ENCODE data around the gene TMEM52. TPM values are rescaled to one million over a fixed set of nuclear protein-coding genes. Genes with fewer than 3 reads are reported as not detected.

The TMEM52 gene
- total RNA-seq, 2 donors from 2014 or later = 6.0 to 6.3 TPM

- no peaks in the 10 kb centered on the region for H3K4me1 ChIP-seq (ENCODE audit: control insufficient read depth, insufficient read depth, low read length)
- H3K4me1 Mint-ChIP-seq = no peaks in the 10 kb centered on the region
- WGBS, 2 experiments (ENCODE audit: insufficient coverage in 1 of 2, insufficient read length in 1 of 2) = 79 to 86% methylated on average over 2 to 5 of the region's 5 CpGs
- TF ChIP-seq, protein P1, sequence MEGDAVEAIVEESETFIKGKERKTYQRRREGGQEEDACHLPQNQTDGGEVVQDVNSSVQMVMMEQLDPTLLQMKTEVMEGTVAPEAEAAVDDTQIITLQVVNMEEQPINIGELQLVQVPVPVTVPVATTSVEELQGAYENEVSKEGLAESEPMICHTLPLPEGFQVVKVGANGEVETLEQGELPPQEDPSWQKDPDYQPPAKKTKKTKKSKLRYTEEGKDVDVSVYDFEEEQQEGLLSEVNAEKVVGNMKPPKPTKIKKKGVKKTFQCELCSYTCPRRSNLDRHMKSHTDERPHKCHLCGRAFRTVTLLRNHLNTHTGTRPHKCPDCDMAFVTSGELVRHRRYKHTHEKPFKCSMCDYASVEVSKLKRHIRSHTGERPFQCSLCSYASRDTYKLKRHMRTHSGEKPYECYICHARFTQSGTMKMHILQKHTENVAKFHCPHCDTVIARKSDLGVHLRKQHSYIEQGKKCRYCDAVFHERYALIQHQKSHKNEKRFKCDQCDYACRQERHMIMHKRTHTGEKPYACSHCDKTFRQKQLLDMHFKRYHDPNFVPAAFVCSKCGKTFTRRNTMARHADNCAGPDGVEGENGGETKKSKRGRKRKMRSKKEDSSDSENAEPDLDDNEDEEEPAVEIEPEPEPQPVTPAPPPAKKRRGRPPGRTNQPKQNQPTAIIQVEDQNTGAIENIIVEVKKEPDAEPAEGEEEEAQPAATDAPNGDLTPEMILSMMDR (conservative IDR thresholded peaks at IDR 0.05) = no peak
- H3K27ac Mint-ChIP-seq = no peak overlapping the region
- H3K36me3 Mint-ChIP-seq (ENCODE audit: low read depth) = no peaks in the 10 kb centered on the region
- no peak overlapping the region for H3K27ac ChIP-seq (ENCODE audit: low read depth, low read length)
- H3K9ac ChIP-seq (ENCODE audit: extremely low read depth, low read length, poor library complexity, severe bottlenecking) = no peak overlapping the region
- H3K36me3 ChIP-seq (ENCODE audit: control insufficient read depth, insufficient read depth, low read length) = no peaks in the 10 kb centered on the region
- no peak overlapping the region for H3K4me3 ChIP-seq (ENCODE audit: low read length)
- no peak for DNase-seq
- peaks cover 6% of the 10 kb centered on the region for H3K9me3 Mint-ChIP-seq
- H3K27me3 Mint-ChIP-seq (ENCODE audit: insufficient read depth) = no peaks in the 10 kb centered on the region
- no peaks in the 10 kb centered on the region for H3K9me3 ChIP-seq (ENCODE audit: control insufficient read depth, low read length)
- no peaks in the 10 kb centered on the region for H3K27me3 ChIP-seq (ENCODE audit: control insufficient read depth, insufficient read depth, low read length, poor library complexity, severe bottlenecking)
- no peak overlapping the region for H3K4me3 Mint-ChIP-seq
Observed at GRCh38 chr1:1950940-1951339, 31.9 kb upstream of the TMEM52 start.

- no peak for DNase-seq
- no peak overlapping the region for H3K4me3 Mint-ChIP-seq
Observed at GRCh38 chr1:1948783-1949182, 29.7 kb upstream of the TMEM52 start.

DNA sequence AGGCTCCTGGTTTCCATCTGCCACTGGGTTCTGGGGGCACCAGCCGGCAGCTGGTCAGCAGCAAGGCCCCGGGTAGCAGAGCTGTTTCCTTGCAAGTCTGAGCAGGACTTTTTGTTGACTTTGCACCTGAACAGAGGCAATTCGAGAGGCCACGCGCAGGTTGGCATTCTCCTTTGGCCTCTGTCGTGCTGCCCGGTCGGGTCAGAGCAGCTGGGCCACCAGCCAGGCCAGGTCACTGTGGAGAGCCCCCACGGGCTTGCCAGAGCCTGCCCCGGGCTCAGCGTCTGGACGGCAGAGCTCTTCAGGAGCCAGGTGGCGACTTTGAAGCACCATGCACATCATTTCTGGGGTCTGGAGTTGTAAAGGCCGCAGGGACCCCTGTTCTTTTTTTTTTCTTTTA is 28.4 kb upstream of the TMEM52 start:
- no peaks in the 10 kb centered on the region for H3K9me3 ChIP-seq (ENCODE audit: control insufficient read depth, low read length)
- TF ChIP-seq, protein P1 (conservative IDR thresholded peaks at IDR 0.05) = no peak
- H3K4me3 ChIP-seq (ENCODE audit: low read length) = no peak overlapping the region
- H3K27me3 ChIP-seq (ENCODE audit: control insufficient read depth, insufficient read depth, low read length, poor library complexity, severe bottlenecking) = no peaks in the 10 kb centered on the region
- no peak for DNase-seq
- WGBS, 2 experiments (ENCODE audit: insufficient coverage in 1 of 2, insufficient read length in 1 of 2) = 85% methylated on average over 13 to 14 of the region's 14 CpGs
- peaks cover 2% of the 10 kb centered on the region for H3K4me1 Mint-ChIP-seq
- H3K4me1 ChIP-seq (ENCODE audit: control insufficient read depth, insufficient read depth, low read length) = no peaks in the 10 kb centered on the region
- no peak overlapping the region for H3K9ac ChIP-seq (ENCODE audit: extremely low read depth, low read length, poor library complexity, severe bottlenecking)
- H3K36me3 Mint-ChIP-seq (ENCODE audit: low read depth) = no peaks in the 10 kb centered on the region
- H3K4me3 Mint-ChIP-seq = no peak overlapping the region
- no peaks in the 10 kb centered on the region for H3K36me3 ChIP-seq (ENCODE audit: control insufficient read depth, insufficient read depth, low read length)
- no peak overlapping the region for H3K27ac Mint-ChIP-seq
- no peak overlapping the region for H3K27ac ChIP-seq (ENCODE audit: low read depth, low read length)
- H3K9me3 Mint-ChIP-seq = peaks cover 4% of the 10 kb centered on the region
- peaks cover 2% of the 10 kb centered on the region for H3K27me3 Mint-ChIP-seq (ENCODE audit: insufficient read depth)

More at GRCh38 chr1:1948783-1949182, 29.7 kb upstream of the TMEM52 start:
- no peaks in the 10 kb centered on the region for H3K36me3 Mint-ChIP-seq (ENCODE audit: low read depth)
- H3K27me3 ChIP-seq (ENCODE audit: control insufficient read depth, insufficient read depth, low read length, poor library complexity, severe bottlenecking) = no peaks in the 10 kb centered on the region
- no peaks in the 10 kb centered on the region for H3K4me1 ChIP-seq (ENCODE audit: control insufficient read depth, insufficient read depth, low read length)
- H3K9ac ChIP-seq (ENCODE audit: extremely low read depth, low read length, poor library complexity, severe bottlenecking) = no peak overlapping the region
- TF ChIP-seq, protein P1 (conservative IDR thresholded peaks at IDR 0.05) = no peak
- H3K9me3 ChIP-seq (ENCODE audit: control insufficient read depth, low read length) = no peaks in the 10 kb centered on the region
- H3K27ac Mint-ChIP-seq = no peak overlapping the region
- peaks cover 2% of the 10 kb centered on the region for H3K27me3 Mint-ChIP-seq (ENCODE audit: insufficient read depth)
- peaks cover 2% of the 10 kb centered on the region for H3K4me1 Mint-ChIP-seq
- H3K9me3 Mint-ChIP-seq = peaks cover 4% of the 10 kb centered on the region
- no peaks in the 10 kb centered on the region for H3K36me3 ChIP-seq (ENCODE audit: control insufficient read depth, insufficient read depth, low read length)
- H3K27ac ChIP-seq (ENCODE audit: low read depth, low read length) = no peak overlapping the region
- no peak overlapping the region for H3K4me3 ChIP-seq (ENCODE audit: low read length)
- 63% methylated on average over 1 of the region's 1 CpG; no CpG with 5 or more reads in 1 of the 2 experiments for WGBS, 2 experiments (ENCODE audit: insufficient coverage in 1 of 2, insufficient read length in 1 of 2)
